IMR-90 (cell line): Measurements from ENCODE around the gene SLC19A1. TPM values are rescaled to one million over a fixed set of nuclear protein-coding genes. Genes with fewer than 3 reads are reported as not detected.
A peak's percentile ranks its signal among the peaks of the same experiment; 100 is the strongest.

Experiments used
- ATAC-seq: fragments of 200-7000 bp; cut with Tn5 transposase; 2 replicates; pipeline ENCODE4 v1.9.1; 2020; ENCODE audit warnings: low read depth, mild to moderate bottlenecking, moderate library complexity
- BruUV-seq: library from RNA; stranded (reverse); fragments of 400-500 nt; replicated peaks from 2 replicates; lab custom pipeline; 2021; lab: Mats Ljungman, UMichigan
- CTCF ChIA-PET: fragments of 300-600 bp; formaldehyde crosslinking; extraction: SDS; loops from one replicate; lab custom pipeline; 2021; ENCODE audit warnings: antibody characterized with exemption; lab: Yijun Ruan, JAX
- POLR2A ChIA-PET: fragments of 300-600 bp; sonication (Branson Sonifier 250); formaldehyde crosslinking; loops from one replicate; lab custom pipeline; 2022; ENCODE audit warnings: antibody characterized with exemption; ENCODE audit not compliant: unreplicated experiment; lab: Charles Lee
- DNase-seq: peaks from one replicate; pipeline ENCODE4 v3.0.0; 2013
- H2AFZ ChIP-seq: replicated peaks from 2 replicates; pipeline ENCODE3; 2013; ENCODE audit warnings: low read length, mild to moderate bottlenecking; ENCODE audit not compliant: poor library complexity
- H2AK5ac ChIP-seq: 2 replicates; pipeline ENCODE4 v1.6.1; 2013; ENCODE audit warnings: low read depth, low read length, inconsistent platforms
- H2AK9ac ChIP-seq: replicated peaks from 2 replicates; pipeline ENCODE3; 2013; ENCODE audit warnings: mild to moderate bottlenecking, low read depth, low read length, moderate library complexity; ENCODE audit not compliant: poor library complexity
- H2BK120ac ChIP-seq: 2 replicates; pipeline ENCODE4 v1.6.1; 2013; ENCODE audit warnings: low read depth, low read length, inconsistent platforms
- H2BK15ac ChIP-seq: 3 replicates; pipeline ENCODE4 v1.6.1; 2013; ENCODE audit warnings: low read depth, low read length, inconsistent platforms
- H2BK20ac ChIP-seq: 2 replicates; pipeline ENCODE4 v1.6.1; 2013; ENCODE audit warnings: low read depth, mild to moderate bottlenecking, inconsistent platforms, low read length, moderate library complexity
- H2BK5ac ChIP-seq: 2 replicates; pipeline ENCODE4 v1.6.1; 2013; ENCODE audit warnings: mild to moderate bottlenecking, low read depth, low read length, inconsistent platforms; ENCODE audit not compliant: poor library complexity, severe bottlenecking
- H3K14ac ChIP-seq: replicated peaks from 2 replicates; pipeline ENCODE4 v1.6.1; 2013; ENCODE audit warnings: low read depth, low read length, inconsistent platforms
- H3K18ac ChIP-seq: 2 replicates; pipeline ENCODE4 v1.6.1; 2013; ENCODE audit warnings: low read depth, low read length, control low read depth
- H3K23ac ChIP-seq: 2 replicates; pipeline ENCODE4 v1.6.1; 2013; ENCODE audit warnings: low read depth, low read length, inconsistent platforms
- H3K27ac ChIP-seq: 2 replicates; pipeline ENCODE4 v1.5.1; 2013; ENCODE audit warnings: mild to moderate bottlenecking, control low read depth, low read length; ENCODE audit not compliant: insufficient read depth
- H3K27me3 ChIP-seq: 2 replicates; pipeline ENCODE4 v1.6.1; 2013; ENCODE audit warnings: low read length; ENCODE audit not compliant: control insufficient read depth, insufficient read depth
- H3K36me3 ChIP-seq: 2 replicates; pipeline ENCODE4 v1.6.1; 2013; ENCODE audit warnings: low read length, mixed read lengths; ENCODE audit not compliant: control insufficient read depth, insufficient read depth
- H3K4ac ChIP-seq: 2 replicates; pipeline ENCODE4 v1.6.1; 2013; ENCODE audit warnings: low read depth, low read length, inconsistent platforms
- H3K4me1 ChIP-seq: 2 replicates; pipeline ENCODE4 v1.6.1; 2013; ENCODE audit warnings: low read length, mixed read lengths; ENCODE audit not compliant: control insufficient read depth, insufficient read depth
- H3K4me2 ChIP-seq: 2 replicates; pipeline ENCODE4 v1.6.1; 2013; ENCODE audit warnings: low read depth, mild to moderate bottlenecking, control low read depth, low read length, moderate library complexity
- H3K4me3 ChIP-seq: 2 replicates; pipeline ENCODE4 v1.5.1; 2013; ENCODE audit warnings: low read depth, mild to moderate bottlenecking, control low read depth, low read length, moderate library complexity; ENCODE audit not compliant: insufficient read depth
- H3K56ac ChIP-seq: 2 replicates; pipeline ENCODE4 v1.6.1; 2013; ENCODE audit warnings: low read length, inconsistent platforms; ENCODE audit not compliant: insufficient read depth; ENCODE audit errors: extremely low read depth
- H3K79me1 ChIP-seq, 2 experiments: 2 replicates each; pipeline ENCODE4 v1.6.1; 2013; ENCODE audit warnings: low read length in 2 of 2, inconsistent platforms in 1 of 2, low read depth in 1 of 2
- H3K9ac ChIP-seq: 2 replicates; pipeline ENCODE4 v1.6.1; 2013; ENCODE audit warnings: low read depth, low read length, control low read depth
- H3K9me1 ChIP-seq: 2 replicates; pipeline ENCODE4 v1.6.1; 2013; ENCODE audit warnings: low read length, inconsistent platforms; ENCODE audit not compliant: insufficient read depth
- H3K9me3 ChIP-seq: 2 replicates; pipeline ENCODE4 v1.6.1; 2013; ENCODE audit warnings: low read length; ENCODE audit not compliant: control insufficient read depth, insufficient read depth
- H4K20me1 ChIP-seq: 2 replicates; pipeline ENCODE4 v1.6.1; 2013; ENCODE audit warnings: low read length, inconsistent platforms; ENCODE audit not compliant: insufficient read depth
- H4K5ac ChIP-seq: 2 replicates; pipeline ENCODE4 v1.6.1; 2013; ENCODE audit warnings: mild to moderate bottlenecking, low read depth, low read length, control low read depth
- H4K8ac ChIP-seq, 2 experiments: 2 replicates each; pipeline ENCODE4 v1.6.1; 2013; ENCODE audit warnings: low read depth in 2 of 2, low read length in 2 of 2, control low read depth in 1 of 2, inconsistent platforms in 1 of 2
- H4K91ac ChIP-seq: 2 replicates; pipeline ENCODE4 v1.6.1; 2013; ENCODE audit warnings: low read depth, low read length, inconsistent platforms; ENCODE audit not compliant: insufficient read depth
- BHLHE40 ChIP-seq: fragments of 150-350 bp; IDR thresholded peaks from 2 replicates; pipeline ENCODE4 v1.6.1; 2016; ENCODE audit warnings: mild to moderate bottlenecking, low read depth, low read length
- CHD1 ChIP-seq: IDR thresholded peaks from 2 replicates; pipeline ENCODE4 v1.6.1; 2012; ENCODE audit warnings: low read depth, low read length, improper control_type of control experiment
- ELK1 ChIP-seq: fragments of 150-350 bp; IDR thresholded peaks from 2 replicates; pipeline ENCODE4 v1.6.1; 2016; ENCODE audit warnings: low read depth, mild to moderate bottlenecking, low read length, moderate library complexity, borderline replicate concordance
- FOS ChIP-seq: fragments of 150-350 bp; IDR thresholded peaks from 2 replicates; pipeline ENCODE4 v1.6.1; 2016; ENCODE audit warnings: low read depth, low read length
- MAFK ChIP-seq: IDR thresholded peaks from 2 replicates; pipeline ENCODE4 v1.6.1; 2012; ENCODE audit warnings: low read depth, low read length, improper control_type of control experiment
- MAZ ChIP-seq: IDR thresholded peaks from 2 replicates; pipeline ENCODE4 v1.6.1; 2012; ENCODE audit warnings: low read depth, mild to moderate bottlenecking, low read length, improper control_type of control experiment, moderate library complexity, borderline replicate concordance
- MXI1 ChIP-seq: IDR thresholded peaks from 2 replicates; pipeline ENCODE4 v1.6.1; 2012; ENCODE audit warnings: low read depth, mild to moderate bottlenecking, low read length, moderate library complexity, borderline replicate concordance
- NFE2L2 ChIP-seq: fragments of 150-350 bp; IDR thresholded peaks from 2 replicates; pipeline ENCODE4 v1.6.1; 2016; ENCODE audit warnings: low read depth, mild to moderate bottlenecking, low read length
- POLR2A ChIP-seq: IDR thresholded peaks from 2 replicates; pipeline ENCODE4 v1.6.1; 2012; ENCODE audit warnings: mild to moderate bottlenecking, low read depth, low read length
- RAD21 ChIP-seq: IDR thresholded peaks from 2 replicates; pipeline ENCODE4 v1.6.1; 2012; ENCODE audit warnings: low read length, improper control_type of control experiment
- RCOR1 ChIP-seq: IDR thresholded peaks from 2 replicates; pipeline ENCODE4 v1.6.1; 2012; ENCODE audit warnings: mild to moderate bottlenecking, low read length, improper control_type of control experiment; ENCODE audit not compliant: insufficient replicate concordance
- RFX5 ChIP-seq: IDR thresholded peaks from 2 replicates; pipeline ENCODE4 v1.8.0; 2012; ENCODE audit warnings: low read depth, mild to moderate bottlenecking, low read length, moderate library complexity
- SMC3 ChIP-seq: fragments of 150-350 bp; IDR thresholded peaks from 2 replicates; pipeline ENCODE4 v1.6.1; 2016; ENCODE audit warnings: low read depth, mild to moderate bottlenecking, antibody characterized with exemption, low read length, moderate library complexity
- WGBS, 2 experiments: methylation state at CpG; one replicate each; pipeline versions ENCODE4 v1.1.5 to v1.1.7; 2013; ENCODE audit warnings: missing lambda C conversion rate in 2 of 2; ENCODE audit not compliant: insufficient read length in 1 of 2; ENCODE audit errors: extremely low coverage in 2 of 2; 5-methylcytosine and 5-hydroxymethylcytosine counted together
- dilution Hi-C: fragments of 300-500 bp; cut with HindIII; formaldehyde crosslinking; loops from one replicate; pipeline ENCODE4 v1.14.3; 2018; ENCODE audit warnings: low sequenced_read_pairs; ENCODE audit not compliant: unreplicated experiment
- in situ Hi-C: fragments of 300-500 bp; cut with MboI; formaldehyde crosslinking; loops from 3 replicates; pipeline ENCODE4 v1.14.3; 2019; ENCODE audit warnings: low sequenced_read_pairs, inconsistent platforms, mixed read lengths
- intact Hi-C: fragments of 100-400 bp; cut with micrococcal nuclease; formaldehyde crosslinking; loops from 2 replicates; pipeline ENCODE4 v1.10.0; 2022
- polyA plus RNA-seq, 3 experiments: library from polyadenylated mRNA; depleted of rRNA; stranded (reverse); fragments of >200 nt; gene quantifications; 2 replicates each; pipeline ENCODE4 v1.2.3, GENCODE V29; 2012; ENCODE audit warnings: low replicate concordance in 1 of 3
- total RNA-seq: library from RNA; depleted of rRNA; stranded (reverse); fragments of >200 nt; gene quantifications from 2 replicates; pipeline ENCODE4 v1.2.3, GENCODE V29; 2012
- TF ChIP-seq, protein P1 (sequence below): fragments of 150-350 bp; IDR thresholded peaks from 2 replicates; pipeline ENCODE4 v1.6.1; 2017; ENCODE audit warnings: mild to moderate bottlenecking, antibody characterized with exemption, low read length, low read depth
- TF ChIP-seq, protein P2 (sequence below): conservative IDR thresholded peaks from 2 replicates; pipeline ENCODE4 v1.5.1; 2012; ENCODE audit warnings: mild to moderate bottlenecking, low read depth, low read length, improper control_type of control experiment

The SLC19A1 gene
- total and polyA plus RNA-seq, 2 of the 4 experiments (the other 2 are of a cell fraction) = 2.2 to 16.2 TPM

DNA sequence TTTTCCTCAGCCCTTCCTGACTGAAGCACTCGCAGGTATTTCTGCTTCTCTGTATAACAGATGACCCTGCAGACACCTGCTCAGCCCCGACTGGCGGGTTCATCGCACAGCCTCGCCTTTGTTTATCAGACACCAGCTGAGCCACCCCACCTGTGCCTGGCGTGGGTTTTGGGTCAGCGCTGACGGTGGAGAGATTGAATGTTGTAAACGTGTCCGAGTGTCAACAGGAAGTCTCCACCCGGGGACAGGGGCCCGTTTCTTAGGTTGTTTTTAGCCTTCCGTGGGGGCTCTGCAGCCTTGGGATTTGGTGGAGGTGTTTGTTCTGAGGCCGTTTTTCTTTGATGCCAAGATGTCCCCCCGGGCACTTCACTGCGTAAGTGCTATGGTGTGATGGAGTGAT lies 77.1 kb downstream of the SLC19A1 start:
- WGBS, 2 experiments = 74% methylated on average over 4 of the region's 16 CpGs; no CpG with 5 or more reads in 1 of the 2 experiments
- DNase-seq = no peak
- no peak overlapping the region for H3K4me2 ChIP-seq
- no peaks in the 10 kb centered on the region for H3K27me3 ChIP-seq
- H3K14ac ChIP-seq = 0 out of 2 replicates have a peak overlapping the region, but pooled peaks have one; percentile 9
- TF ChIP-seq RFX5 (no peak), RCOR1 (no peak), CHD1 (no peak), RAD21 (no peak), FOS (no peak), NFE2L2 (no peak), BHLHE40 (no peak), MXI1 (no peak), MAFK (no peak), POLR2A (no peak), ELK1 (no peak), SMC3 (no peak), MAZ (no peak)
- TF ChIP-seq, protein P1, sequence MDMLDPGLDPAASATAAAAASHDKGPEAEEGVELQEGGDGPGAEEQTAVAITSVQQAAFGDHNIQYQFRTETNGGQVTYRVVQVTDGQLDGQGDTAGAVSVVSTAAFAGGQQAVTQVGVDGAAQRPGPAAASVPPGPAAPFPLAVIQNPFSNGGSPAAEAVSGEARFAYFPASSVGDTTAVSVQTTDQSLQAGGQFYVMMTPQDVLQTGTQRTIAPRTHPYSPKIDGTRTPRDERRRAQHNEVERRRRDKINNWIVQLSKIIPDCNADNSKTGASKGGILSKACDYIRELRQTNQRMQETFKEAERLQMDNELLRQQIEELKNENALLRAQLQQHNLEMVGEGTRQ = no peak
- TF ChIP-seq, protein P2, sequence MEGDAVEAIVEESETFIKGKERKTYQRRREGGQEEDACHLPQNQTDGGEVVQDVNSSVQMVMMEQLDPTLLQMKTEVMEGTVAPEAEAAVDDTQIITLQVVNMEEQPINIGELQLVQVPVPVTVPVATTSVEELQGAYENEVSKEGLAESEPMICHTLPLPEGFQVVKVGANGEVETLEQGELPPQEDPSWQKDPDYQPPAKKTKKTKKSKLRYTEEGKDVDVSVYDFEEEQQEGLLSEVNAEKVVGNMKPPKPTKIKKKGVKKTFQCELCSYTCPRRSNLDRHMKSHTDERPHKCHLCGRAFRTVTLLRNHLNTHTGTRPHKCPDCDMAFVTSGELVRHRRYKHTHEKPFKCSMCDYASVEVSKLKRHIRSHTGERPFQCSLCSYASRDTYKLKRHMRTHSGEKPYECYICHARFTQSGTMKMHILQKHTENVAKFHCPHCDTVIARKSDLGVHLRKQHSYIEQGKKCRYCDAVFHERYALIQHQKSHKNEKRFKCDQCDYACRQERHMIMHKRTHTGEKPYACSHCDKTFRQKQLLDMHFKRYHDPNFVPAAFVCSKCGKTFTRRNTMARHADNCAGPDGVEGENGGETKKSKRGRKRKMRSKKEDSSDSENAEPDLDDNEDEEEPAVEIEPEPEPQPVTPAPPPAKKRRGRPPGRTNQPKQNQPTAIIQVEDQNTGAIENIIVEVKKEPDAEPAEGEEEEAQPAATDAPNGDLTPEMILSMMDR = no peak
- no peak overlapping the region for H2BK15ac ChIP-seq
- H2AFZ ChIP-seq = no peak overlapping the region
- dilution Hi-C loops = no loop called here
- H4K8ac ChIP-seq = no peak overlapping the region
- H3K56ac ChIP-seq = no peak overlapping the region
- no peak overlapping the region for H2BK120ac ChIP-seq
- H2BK5ac ChIP-seq = no peak overlapping the region
- H3K23ac ChIP-seq = no peak overlapping the region; the same call in 1 of the 2 replicates
- H4K5ac ChIP-seq = no peak overlapping the region
- BruUV-seq = no TSS peak
- no peak overlapping the region for H2AK9ac ChIP-seq
- no peak overlapping the region for H2BK20ac ChIP-seq
- in situ Hi-C loops = loop anchor here (10.0 kb wide), 1 partner anchor 360 kb away; no protein-coding TSS in a partner anchor
- no peak overlapping the region for H3K27ac ChIP-seq
- peaks cover 18% of the 10 kb centered on the region for H3K9me1 ChIP-seq
- H3K18ac ChIP-seq = no peak overlapping the region
- no peak overlapping the region for H3K9ac ChIP-seq
- no peak overlapping the region for H3K4me3 ChIP-seq
- peaks cover 20% of the 10 kb centered on the region for H3K36me3 ChIP-seq
- ChIA-PET CTCF (no interaction called here), POLR2A (no interaction called here)
- intact Hi-C loops = no loop called here
- H3K9me3 ChIP-seq = peaks cover 2% of the 10 kb centered on the region; the same call in 1 of the 2 replicates
- peaks cover 12 to 74% of the 10 kb centered on the region in 2 experiments; a peak in 3 of 4 replicates for H3K79me1 ChIP-seq
- peak overlapping the region; percentile 31; the same call in 1 of the 2 replicates for H2AK5ac ChIP-seq
- H3K4ac ChIP-seq = peak overlapping the region; percentile 10; the same call in 1 of the 2 replicates
- peaks cover 48% of the 10 kb centered on the region for H4K20me1 ChIP-seq
- H4K91ac ChIP-seq = no peak overlapping the region
- ATAC-seq = no peak
- H3K4me1 ChIP-seq = peaks cover 20% of the 10 kb centered on the region
